BE2C (cell line): ENCODE results near the gene PPP5C.
"Not testable (repeated sequence)": the region's sequence is repeated elsewhere in the genome, so short reads cannot be mapped to it uniquely, and the experiment has no call there.

ENCODE experiments used
- DNase-seq: peaks from one replicate; pipeline ENCODE4 v3.0.0-alpha.2; 2020
- H3K27me3 ChIP-seq: fragments of 250-450 bp; sonication (Bioruptor Pico); 2 replicates; pipeline ENCODE4 v1.5.1; 2020; ENCODE audit warnings: mild to moderate bottlenecking
- H3K36me3 ChIP-seq: fragments of 250-450 bp; sonication (Bioruptor Pico); 2 replicates; pipeline ENCODE4 v1.5.1; 2020; ENCODE audit warnings: mild to moderate bottlenecking
- H3K4me1 ChIP-seq: fragments of 250-450 bp; sonication (Bioruptor Pico); 2 replicates; pipeline ENCODE4 v1.5.1; 2020
- H3K4me3 ChIP-seq: 2 replicates; pipeline ENCODE4 v1.5.1; 2011; ENCODE audit warnings: low read depth, low read length
- H3K9me3 ChIP-seq: fragments of 250-450 bp; sonication (Bioruptor Pico); 2 replicates; pipeline ENCODE4 v1.5.1; 2020
- CTCF ChIP-seq: IDR thresholded peaks from 2 replicates; pipeline ENCODE4 v1.5.1; 2012; ENCODE audit warnings: mild to moderate bottlenecking, low read depth, low read length

Gene PPP5C

GRCh38 chr19:46412650-46413261, 65.9 kb downstream of the PPP5C start:
- DNase-seq = no peak
- no peak for TF ChIP-seq CTCF
- no peaks in the 10 kb centered on the region for H3K27me3 ChIP-seq
- no peak overlapping the region for H3K4me3 ChIP-seq
- H3K4me1 ChIP-seq = peaks cover 3% of the 10 kb centered on the region; the same call in 1 of the 2 replicates
- H3K36me3 ChIP-seq = no peaks in the 10 kb centered on the region
- no peaks in the 10 kb centered on the region for H3K9me3 ChIP-seq

GRCh38 chr19:46413262-46414031, 66.6 kb downstream of the PPP5C start, which contains the start of gene CCDC8:
CCDC8 (minus strand) TSS chr19:46413564; CDS start chr19:46412810, 754 bp downstream.
- Histone ChIP-seq H3K36me3 (no peaks in the 10 kb centered on the region), H3K27me3 (no peaks in the 10 kb centered on the region), H3K4me1 (peaks cover 3% of the 10 kb centered on the region; the same call in 1 of the 2 replicates), H3K9me3 (no peaks in the 10 kb centered on the region), H3K4me3 (no peak within 1 kb of the TSS)
- DNase-seq = no peak
- TF ChIP-seq CTCF = no peak

GRCh38 chr19:46414899-46415298, 68.0 kb downstream of the PPP5C start:
- not testable (repeated sequence) for H3K4me3 ChIP-seq, H3K4me1 ChIP-seq, H3K27me3 ChIP-seq, DNase-seq, H3K36me3 ChIP-seq, H3K9me3 ChIP-seq

GRCh38 chr19:46415804-46416709, 69.2 kb downstream of the PPP5C start:
- H3K4me1 ChIP-seq, H3K36me3 ChIP-seq, H3K9me3 ChIP-seq, H3K27me3 ChIP-seq: not testable (repeated sequence)
- peak; percentile 95 for DNase-seq
- peak overlapping the region; percentile 60 for H3K4me3 ChIP-seq

- Histone ChIP-seq H3K4me3 (no peak overlapping the region), H3K27me3 (no peaks in the 10 kb centered on the region; the same call in 1 of the 2 replicates), H3K36me3 (no peaks in the 10 kb centered on the region), H3K4me1 (peaks cover 3% of the 10 kb centered on the region; the same call in 1 of the 2 replicates), H3K9me3 (no peaks in the 10 kb centered on the region)
- no peak for TF ChIP-seq CTCF
- DNase-seq = no peak
Observed at GRCh38 chr19:46420056-46420455, 73.2 kb downstream of the PPP5C start.

- H3K4me1 ChIP-seq = no peaks in the 10 kb centered on the region
- no peaks in the 10 kb centered on the region for H3K9me3 ChIP-seq
- no peak for DNase-seq
- TF ChIP-seq CTCF = no peak
- H3K27me3 ChIP-seq = no peaks in the 10 kb centered on the region; the same call in 1 of the 2 replicates
- H3K4me3 ChIP-seq = no peak overlapping the region
- H3K36me3 ChIP-seq = no peaks in the 10 kb centered on the region
Observed at GRCh38 chr19:46422344-46422743, 75.5 kb downstream of the PPP5C start.
